ENCODE results near the gene PLLP.

DNA sequence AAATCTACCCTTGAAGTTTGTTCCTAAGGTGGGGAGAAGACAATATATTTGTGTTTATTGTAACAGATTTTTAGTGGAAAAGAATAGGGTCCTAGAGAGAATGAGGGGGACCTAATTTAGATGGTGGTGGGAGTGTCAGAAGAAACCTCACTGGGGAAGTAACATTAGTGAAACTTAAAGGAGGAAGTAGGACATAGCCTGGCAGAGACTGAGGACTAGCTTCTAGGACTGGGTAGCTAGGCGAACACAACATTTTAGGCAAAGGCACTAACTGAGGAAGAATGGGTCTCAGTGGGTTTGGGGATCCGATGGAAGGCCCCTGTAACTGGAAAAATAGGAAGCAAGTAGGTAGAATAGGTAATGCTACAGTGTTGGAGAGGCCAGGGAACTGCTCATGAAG, 43.6 kb downstream of the PLLP start:
- TF ChIP-seq, protein P1, sequence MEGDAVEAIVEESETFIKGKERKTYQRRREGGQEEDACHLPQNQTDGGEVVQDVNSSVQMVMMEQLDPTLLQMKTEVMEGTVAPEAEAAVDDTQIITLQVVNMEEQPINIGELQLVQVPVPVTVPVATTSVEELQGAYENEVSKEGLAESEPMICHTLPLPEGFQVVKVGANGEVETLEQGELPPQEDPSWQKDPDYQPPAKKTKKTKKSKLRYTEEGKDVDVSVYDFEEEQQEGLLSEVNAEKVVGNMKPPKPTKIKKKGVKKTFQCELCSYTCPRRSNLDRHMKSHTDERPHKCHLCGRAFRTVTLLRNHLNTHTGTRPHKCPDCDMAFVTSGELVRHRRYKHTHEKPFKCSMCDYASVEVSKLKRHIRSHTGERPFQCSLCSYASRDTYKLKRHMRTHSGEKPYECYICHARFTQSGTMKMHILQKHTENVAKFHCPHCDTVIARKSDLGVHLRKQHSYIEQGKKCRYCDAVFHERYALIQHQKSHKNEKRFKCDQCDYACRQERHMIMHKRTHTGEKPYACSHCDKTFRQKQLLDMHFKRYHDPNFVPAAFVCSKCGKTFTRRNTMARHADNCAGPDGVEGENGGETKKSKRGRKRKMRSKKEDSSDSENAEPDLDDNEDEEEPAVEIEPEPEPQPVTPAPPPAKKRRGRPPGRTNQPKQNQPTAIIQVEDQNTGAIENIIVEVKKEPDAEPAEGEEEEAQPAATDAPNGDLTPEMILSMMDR (optimal IDR thresholded peaks at IDR 0.05 in 1 of 3, IDR thresholded peaks at IDR 0.05 in 1 of 3, conservative IDR thresholded peaks at IDR 0.05 in 1 of 3; ENCODE audit: extremely low read depth in 1 of 3, insufficient read depth in 2 of 3, low read length in 3 of 3) = no peak
- no peak for TF ChIP-seq EZH2 (IDR thresholded peaks at IDR 0.05; ENCODE audit: low read length)
